HG03045 (cell line): ENCODE data around the gene CAPN11.

ENCODE experiments used
- ATAC-seq: cut with Tn5 transposase; IDR thresholded peaks from one replicate; pipeline ENCODE4 v1.9.1; 2021; ENCODE audit warnings: mild to moderate bottlenecking, moderate library complexity; ENCODE audit not compliant: unreplicated experiment

Gene CAPN11

DNA sequence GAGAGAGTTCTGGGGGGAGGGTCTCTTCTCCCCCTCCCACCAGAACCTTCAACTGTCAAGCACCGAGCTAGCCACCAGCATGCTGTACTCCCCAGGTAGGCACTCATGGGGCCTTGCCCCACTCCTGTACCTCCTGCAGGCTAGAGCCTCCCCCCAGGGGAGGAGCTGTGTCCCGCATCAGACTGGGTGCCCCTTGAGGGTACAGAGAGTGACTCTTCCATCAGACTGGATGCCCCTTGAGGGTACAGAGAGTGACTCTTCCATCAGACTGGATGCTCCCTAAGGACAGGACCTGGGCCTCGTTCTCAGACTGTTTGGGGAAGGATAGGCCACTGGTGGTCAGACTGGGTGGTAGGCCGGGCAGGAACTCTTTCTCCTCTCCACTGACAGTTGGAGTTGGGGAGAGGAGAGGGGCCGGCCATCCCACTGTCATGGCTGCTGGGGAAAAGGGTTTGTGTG, at the start of gene CAPN11:
TSS of gene CAPN11 (plus strand) at position 51 of the 459 bp plus-strand sequence. CDS start at position 80, 29 bp downstream.
- ATAC-seq, result no peak

DNA sequence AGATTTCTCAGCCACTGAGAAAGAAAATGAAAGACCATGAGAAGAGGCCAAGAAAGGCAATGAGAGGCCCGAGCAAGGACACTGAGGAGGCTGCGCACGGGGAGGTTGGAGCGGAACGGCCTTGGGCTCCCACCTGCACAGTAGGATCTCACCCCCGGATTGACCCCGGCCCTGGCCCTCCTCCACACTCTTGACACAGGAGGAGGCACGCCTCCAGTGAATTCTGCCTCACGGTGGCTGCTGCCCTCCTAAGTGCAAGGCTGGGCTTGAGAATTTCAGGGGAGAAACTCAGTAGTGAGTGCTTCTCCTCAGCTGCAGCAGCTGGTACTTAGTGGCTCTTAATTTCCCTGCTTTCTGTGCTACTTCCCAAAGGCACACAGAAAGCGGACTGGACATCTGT, 49.4 kb upstream of the CAPN11 start:
- ATAC-seq, result no peak

DNA sequence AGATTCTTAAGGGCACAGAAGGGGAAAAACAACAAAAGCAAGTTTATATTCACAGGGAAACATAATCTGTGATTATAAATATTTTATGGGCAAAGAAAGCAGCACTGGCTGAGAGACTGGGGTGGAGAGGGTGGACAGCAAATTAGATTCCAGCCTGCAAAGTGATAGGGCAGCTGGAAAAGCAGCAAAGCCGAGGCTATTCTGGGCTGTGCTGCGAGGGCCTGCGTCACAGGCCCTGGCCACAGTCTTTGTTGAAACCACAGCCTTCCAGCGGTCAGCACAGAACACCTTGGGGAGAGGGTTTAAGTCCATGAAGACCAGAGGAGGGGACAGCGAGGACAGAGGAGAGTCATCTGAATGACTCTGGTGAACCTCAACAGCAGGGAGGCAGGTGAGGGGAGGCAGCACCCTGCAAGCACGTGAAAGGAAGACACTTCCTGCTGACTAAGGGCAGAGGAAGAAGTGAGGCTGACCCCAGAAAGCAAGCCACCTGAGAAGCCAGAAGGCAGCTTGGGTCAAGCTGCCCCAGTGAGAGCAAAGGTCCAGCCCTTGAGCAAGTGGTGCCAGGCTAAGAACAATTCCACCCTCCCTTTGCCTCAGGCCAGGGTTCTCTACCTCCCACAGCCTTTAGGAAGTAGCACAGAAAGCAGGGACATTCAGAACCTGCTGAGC, 48.5 kb upstream of the CAPN11 start:
- no peak for ATAC-seq

DNA sequence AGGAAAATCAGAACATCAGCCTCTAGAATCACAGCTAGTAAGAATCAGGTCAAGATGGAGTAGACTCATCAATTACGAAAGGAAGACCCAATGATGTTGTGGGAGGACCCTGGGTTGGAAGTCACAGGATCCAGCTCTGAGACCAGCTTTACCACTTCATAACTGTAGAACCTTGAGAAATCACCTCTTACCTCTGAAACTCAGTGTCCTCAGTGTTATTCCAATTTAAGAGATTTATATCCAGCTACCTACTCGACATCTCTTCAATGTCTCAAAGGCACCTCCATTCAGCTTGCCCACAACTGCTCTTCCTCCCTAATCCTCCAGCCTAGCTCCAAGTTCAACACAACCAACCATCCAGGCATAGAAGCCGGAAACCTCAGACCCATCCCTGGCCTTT, 47.7 kb upstream of the CAPN11 start:
- no peak for ATAC-seq

DNA sequence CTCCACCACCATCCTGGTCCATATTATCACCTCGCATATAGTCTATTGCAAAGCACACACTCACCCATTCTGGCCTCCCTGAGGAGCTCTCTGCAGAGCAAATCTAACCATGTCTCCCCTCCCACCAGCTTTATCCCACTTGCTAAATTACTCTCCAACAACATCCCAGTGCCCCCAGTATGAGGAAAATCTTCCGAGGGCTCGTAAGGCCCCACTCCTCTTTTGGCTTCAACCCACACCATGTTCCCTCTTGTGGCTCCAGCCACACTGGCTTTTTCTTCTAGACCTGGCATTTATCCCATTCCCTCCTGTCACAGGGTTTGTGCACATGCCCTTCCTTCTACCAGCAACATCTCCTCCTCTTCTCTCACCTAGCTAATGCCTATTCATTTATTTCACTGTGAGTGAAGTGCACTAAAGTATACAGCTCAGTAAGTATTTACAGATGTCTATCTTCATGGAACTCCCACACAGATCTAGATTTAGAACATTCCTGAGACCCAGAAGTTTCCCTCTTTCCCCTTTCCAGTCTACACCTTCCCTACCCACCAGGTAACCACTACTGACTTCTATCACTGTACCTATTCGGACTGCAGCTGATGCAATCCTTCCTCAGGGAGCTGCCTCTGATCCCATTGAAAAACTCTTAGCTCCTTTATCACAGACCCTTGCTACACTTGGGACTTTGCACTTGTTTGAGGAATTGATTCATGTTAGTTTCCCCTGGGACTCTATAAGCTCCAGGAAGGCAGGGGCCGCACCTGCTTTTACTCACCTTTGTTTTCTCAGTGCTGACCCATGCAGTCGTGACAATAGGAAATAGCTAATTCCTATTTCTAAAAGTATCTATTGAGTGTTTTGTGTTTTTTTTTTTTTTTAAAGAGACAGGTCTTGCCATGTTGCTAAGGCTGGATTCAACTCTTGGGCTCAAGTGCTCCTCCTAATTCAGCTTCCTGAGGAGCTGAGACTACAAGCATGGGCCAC, 46.9 kb upstream of the CAPN11 start:
- ATAC-seq, result no peak

DNA sequence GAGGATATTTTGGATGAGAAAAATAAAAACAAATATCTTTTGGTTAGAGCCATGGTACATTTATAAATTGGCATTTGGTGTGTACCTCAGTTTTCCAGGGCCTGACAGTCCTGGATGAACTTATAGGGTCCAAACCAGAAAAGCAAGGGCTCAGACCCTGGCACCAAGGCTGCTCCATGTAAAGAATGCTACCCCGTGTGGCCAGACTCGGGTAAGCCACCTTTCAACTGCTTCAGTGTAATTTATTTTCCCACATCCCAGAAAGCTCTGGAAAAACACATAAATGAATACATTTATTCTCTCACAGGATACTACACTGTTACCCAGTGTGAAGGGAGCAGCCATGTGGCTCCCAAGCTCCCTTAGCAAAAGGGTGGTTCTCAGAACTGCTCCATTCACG, 45.2 kb upstream of the CAPN11 start:
- no peak for ATAC-seq

DNA sequence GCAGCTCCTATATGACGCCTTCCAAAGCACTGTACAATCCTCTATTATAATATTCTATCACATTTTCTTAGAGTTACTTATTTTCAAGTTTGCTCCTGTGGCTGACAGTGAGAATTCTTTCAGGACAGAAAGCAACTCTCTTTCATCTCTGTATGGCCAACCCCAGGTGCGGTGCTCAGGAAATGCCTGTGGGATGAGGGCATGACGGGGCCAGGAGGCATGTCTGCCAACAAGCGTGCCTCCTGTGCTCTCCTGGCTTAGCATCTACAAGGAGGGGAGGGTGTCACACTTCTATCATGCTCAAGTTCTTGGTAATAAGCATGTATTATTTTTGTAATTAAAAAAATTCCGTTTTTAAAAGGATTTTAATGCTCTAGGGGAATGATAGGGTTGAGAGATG, 42.8 kb upstream of the CAPN11 start:
- no peak for ATAC-seq

DNA sequence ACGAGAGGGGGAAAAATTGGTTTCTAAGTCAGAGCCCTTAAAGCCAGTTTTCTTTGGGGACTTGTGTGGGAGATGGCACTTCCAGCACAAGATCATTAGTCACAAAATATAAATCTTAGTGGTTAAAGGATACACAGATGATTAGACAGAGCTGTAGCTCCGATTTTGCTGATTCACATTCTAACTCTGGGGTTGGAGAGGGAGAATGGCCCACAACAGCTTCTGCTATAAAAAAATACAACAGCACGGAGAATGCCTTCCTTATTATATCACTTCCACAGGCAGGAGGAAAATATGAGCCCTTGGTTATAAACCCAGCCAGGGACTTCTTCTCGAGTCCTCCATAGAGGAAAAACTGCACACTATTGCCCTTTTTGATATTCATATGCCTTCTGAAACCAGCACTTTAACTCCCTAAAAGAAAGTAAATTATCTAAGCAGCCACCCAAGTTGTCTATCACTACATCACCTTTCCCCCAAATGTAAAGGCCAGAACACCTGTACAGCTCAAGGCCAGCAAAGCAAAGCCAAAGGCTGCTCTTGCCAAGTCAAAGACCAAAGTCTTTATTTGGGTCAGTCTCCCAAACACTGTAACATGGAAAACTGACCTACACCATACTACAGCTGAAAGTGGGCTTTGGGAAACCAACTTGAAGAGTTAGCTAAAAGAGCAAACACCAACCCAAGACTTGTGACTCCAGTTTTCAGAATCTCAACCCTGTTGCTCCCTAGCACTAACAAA, 41.8 kb upstream of the CAPN11 start:
- ATAC-seq, result no peak

DNA sequence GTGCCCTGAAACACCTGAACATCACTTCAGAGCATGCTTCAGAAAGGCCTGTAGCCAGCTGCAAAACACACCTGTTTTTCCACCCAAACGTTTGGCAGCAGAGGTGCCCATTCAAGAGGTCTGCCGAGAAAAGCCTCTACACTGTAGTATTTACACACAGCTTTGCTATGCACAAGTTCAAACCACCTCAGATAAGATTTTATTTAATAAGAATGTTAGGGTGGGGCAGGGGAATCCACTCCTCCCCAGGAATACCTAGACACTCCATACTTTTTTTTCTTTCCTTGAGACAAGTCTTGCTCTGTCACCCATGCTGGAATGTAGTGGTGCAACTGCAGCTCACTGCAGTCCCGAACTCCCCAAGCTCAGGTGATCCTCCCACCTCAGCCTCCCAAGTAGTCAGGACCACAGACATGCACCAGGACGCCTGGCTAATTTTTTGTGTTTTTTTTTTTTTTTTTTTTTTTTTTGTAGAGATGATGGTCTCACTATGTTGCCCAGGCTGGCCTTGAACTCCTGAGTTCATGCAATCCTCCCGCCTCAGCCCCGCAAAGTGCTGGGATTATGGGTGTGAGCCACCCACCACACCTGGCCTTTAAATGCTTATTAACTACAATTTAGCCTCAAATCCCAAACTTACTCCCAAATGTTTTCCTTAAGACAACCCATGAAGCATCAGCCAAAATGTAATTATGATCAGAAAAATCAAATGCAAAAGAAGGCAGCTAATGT, 41.1 kb upstream of the CAPN11 start:
- no peak for ATAC-seq

DNA sequence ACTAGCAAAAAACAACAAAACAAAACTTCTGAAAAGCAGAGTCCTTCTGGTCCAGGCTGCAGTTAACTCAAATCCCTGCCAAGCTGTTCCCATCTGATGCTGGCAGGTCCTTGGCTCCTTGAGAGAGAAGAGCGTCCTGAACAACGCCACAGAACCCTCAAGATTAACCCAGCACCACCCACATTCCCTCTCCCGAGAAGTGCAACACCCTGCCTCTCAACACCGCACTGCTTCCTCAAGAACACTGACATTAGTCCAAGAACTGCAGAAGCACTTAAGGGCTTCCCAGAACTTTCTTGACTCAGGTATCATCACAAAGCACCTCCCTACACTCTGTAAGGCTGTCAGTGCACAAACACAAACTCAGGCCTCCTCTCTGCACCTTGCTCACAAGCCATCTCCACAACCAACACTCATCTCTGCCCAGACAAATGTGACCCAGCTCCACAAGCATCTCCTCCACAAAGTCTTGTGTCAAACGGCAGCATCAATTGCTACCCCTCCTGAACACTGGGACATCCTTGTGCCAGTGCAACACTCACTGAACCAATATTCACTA, 38.8 kb upstream of the CAPN11 start:
- no peak for ATAC-seq

DNA sequence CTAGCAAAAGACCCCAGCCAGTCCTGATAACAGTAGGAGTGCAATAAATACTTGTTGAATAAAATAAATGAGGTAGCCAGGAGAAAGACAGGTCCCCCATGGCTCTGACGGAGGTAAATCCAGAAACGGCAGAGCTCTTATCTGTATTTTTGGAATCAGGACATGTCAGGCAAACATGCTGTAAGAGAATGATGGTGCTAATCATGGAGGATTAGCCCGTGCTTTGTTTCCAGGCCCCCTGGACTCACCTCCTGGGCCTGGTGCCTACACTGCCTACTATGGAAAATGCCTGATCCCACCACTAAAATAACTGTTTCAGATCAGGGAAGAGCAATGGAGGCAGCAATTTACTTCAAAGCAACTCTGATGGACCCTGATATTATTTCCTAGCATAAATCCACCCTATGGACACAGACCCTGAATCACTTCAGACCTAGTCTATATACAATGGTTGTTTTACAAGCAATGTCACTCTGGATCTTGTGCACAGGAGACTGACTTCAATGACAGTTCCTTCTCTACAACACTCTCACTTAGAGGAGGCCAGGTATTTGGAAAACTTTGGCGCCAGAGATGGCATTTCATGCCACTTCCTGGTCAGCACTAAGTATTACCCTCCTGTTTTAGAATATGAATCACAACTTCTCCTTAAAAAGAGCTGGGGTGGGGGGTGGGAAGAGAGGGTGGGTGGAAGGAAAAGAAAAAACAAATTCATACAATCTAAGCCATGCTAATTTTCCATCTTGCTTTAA, 37.8 kb upstream of the CAPN11 start:
- no peak for ATAC-seq

DNA sequence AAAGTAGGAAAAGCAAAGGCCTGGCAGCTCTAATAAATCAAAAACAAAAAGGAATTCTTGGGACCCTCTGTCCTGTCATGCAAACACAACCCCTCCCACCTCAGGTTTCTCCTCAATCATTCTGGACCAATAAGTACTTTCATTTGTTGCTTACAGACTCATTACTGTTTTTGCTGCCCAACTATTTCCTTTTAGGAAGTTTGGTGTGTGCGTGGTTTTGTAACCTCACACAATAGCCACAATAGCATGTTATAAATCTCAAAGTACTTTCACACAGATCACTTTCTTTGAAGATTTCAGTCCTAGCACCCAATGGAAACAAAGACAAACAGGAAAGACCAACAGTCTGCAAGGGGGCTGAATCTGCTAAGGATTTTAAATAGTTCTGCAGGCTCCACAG, 35.8 kb upstream of the CAPN11 start:
- ATAC-seq, result no peak

DNA sequence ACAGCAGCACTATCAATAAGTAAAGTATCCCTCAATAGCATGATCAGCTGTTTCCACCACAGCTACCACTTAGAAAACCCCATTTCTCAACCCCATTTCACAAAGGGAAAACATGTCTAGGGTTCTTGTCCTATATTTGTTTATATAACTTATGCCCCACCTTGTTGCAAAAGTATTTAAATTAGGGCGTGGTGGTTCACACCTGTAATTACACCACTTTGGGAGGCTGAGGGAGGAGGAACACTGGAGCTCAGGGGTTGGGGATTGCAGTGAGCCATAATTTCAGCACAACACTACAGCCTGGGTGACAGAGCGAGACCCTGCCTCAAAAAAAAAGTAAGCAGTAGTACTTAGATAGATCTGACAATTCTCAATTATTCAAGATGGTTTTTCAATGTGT, 35.1 kb upstream of the CAPN11 start:
- no peak for ATAC-seq

DNA sequence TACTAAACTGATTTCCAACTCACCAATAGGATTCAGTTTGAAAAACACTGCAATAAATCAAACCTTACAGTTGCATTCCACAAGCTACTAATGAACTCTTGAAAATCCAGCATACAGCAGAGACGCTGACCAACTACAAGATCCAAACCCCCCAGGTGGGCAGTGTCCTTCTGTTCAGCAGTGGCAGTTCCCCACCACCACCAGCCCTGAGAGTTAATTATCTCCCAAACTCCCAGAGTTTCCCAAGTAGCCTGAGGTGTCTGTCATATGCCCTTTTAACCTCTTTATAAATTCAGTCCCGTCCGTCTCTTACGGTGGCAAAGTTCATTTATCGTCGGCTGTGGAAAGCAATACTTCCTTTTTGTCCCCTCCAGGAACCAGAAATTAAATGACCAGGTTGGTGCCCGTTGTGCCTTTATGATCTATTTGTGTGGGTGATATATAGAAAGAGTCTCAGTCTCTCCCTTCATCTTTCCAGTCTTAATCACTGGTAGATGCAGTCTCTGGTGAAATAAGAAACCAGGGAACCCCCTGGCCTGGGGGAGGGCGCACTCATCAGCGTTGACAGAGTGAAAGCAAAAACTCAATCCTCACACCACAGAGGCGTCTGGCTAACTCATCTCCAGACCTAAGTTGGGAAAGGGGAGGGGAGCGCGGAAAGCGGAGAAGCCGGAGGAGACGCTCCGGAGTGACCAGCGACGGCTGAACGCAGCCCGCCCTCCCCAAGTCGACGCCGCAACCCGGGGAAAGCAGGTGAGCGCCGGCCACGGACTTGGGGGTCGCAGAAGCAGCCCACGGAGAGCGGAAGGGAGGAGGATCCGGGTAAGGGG, 32.1 kb upstream of the CAPN11 start:
- peak; percentile 46 for ATAC-seq

DNA sequence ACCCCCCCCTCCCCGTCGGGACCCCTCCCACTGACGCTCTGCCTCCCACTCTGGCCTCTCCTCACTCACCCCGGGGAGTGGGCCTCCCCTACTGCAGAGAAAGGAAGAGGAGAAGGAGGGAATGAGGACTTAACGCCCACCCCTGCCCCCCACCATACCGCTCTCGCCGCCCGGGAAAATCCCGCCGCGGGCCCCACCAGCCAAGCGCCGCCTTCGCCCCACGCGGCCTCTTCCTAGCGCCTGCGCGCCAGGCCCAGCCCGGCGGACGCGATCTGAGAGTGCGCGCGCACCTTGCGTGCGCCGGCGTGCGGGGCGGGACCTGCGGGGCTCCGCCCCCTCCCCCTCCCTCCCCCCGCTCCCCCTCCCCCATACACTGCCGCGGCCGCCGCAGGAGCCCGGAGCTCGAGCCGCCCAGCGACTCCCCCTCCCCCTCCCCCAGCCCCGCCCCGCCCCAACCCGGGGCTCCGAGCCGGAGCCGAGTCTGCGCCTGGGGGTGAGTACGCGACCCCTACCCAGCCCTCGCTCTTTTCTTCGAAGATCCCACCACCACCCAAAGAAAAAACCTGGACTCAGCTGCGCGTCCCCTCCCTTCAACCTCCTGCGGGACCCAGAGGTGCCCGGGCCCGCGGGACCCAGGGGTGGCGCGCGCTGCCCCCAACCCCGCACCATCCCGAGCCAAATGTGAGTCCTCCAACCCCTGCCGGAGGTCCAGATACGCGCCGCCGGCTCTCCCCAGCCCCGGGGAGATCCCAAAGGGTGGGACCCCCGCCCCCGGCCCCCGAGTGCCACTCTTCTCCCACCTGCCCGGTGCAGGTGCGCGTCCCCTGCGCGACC, 31.2 kb upstream of the CAPN11 start, which contains the start of the genes MRPL14 and TMEM63B:
TSS of gene MRPL14 (minus strand) at position 267 of the 834 bp plus-strand sequence. CDS start 10,841 bp downstream, outside the sequence.
TSS of gene TMEM63B (plus strand) at position 369 of the 834 bp plus-strand sequence. CDS start 7,031 bp downstream, outside the sequence.
- ATAC-seq, result peak; percentile 75

DNA sequence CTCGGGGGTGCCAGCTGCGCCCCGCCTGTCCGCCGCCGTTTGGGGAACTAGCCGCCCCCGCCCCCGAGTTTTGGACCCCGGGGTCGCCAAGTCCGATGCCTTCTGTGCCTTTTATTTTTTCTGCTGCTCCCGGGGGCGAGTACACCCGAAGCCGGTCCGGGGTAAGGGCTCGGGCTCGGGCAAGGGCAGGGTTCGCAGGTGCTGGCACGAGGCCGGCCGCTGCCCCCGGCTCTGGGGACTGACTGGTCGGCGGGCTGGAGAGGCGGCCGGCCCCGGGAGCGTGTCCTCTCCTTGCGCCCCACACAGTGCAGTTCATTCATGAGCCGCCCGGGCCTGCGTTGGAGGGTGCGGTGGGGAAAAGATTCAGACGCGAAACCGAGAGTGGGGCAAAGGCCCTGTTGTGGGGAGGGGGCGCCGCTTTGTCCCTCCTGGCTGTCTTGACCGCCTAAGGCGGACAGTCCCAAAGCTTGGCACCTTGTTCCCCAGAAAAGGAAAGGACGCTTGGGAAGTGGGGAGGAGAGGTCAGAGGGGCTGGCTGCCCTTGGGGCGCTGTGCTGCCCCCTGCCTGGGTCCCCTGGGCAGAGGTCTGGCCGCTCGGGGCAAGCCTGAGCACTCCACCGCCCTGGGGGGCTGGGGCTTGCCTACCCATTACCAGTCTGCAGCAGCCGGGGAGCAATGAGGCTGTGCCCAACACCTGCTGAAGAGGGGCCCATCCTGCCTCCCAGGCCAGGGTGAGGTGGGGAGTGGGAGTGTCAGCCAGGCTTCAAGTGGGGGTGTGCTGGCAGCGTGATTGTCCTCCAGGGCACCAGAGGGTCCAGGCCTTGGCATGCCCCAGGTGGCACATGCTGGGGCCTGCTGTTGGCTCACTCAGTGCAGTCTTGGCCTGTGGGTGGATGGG, 30.4 kb upstream of the CAPN11 start:
- ATAC-seq, result no peak
